HCT116 (cell line): ENCODE measurements around the gene ABCB6.

Experiments
- CTCF ChIP-seq, 3 experiments: fragments of 200-600 bp in 1 of 3; sonication (generic) in 1 of 3; IDR thresholded peaks in 2 of 3; conservative IDR thresholded peaks in 1 of 3; 2 replicates each; pipeline ENCODE4 v1.5.1; 2012 to 2017; ENCODE audit warnings: low read depth in 2 of 3, low read length in 2 of 3, antibody characterized with exemption in 1 of 3, borderline replicate concordance in 1 of 3, control low read depth in 1 of 3, mild to moderate bottlenecking in 1 of 3, mixed read lengths in 1 of 3, mixed run types in 1 of 3, moderate library complexity in 1 of 3; ENCODE audit not compliant: insufficient read depth in 1 of 3
- EGR1 ChIP-seq: IDR thresholded peaks from 2 replicates; pipeline ENCODE4 v1.6.1; 2012; ENCODE audit warnings: low read depth
- EZH2phosphoT487 ChIP-seq: fragments of 200-600 bp; IDR thresholded peaks from 2 replicates; pipeline ENCODE4 v1.6.1; 2018; ENCODE audit warnings: antibody characterized with exemption, borderline replicate concordance
- JUND ChIP-seq: IDR thresholded peaks from 2 replicates; pipeline ENCODE4 v1.6.1; 2012
- MAX ChIP-seq: IDR thresholded peaks from 2 replicates; pipeline ENCODE4 v1.6.1; 2012
- POLR2A ChIP-seq: IDR thresholded peaks from 2 replicates; pipeline ENCODE4 v1.7.0; 2011; ENCODE audit warnings: borderline replicate concordance; ENCODE audit not compliant: insufficient read depth, insufficient read length; ENCODE audit errors: extremely low read depth
- POLR2AphosphoS5 ChIP-seq: IDR thresholded peaks from 2 replicates; pipeline ENCODE4 v1.6.1; 2011; ENCODE audit warnings: mild to moderate bottlenecking, low read depth, low read length, moderate library complexity
- REST ChIP-seq: IDR thresholded peaks from 2 replicates; pipeline ENCODE4 v1.6.1; 2012; ENCODE audit warnings: low read depth
- SIN3A ChIP-seq: IDR thresholded peaks from 2 replicates; pipeline ENCODE4 v1.6.1; 2012; ENCODE audit warnings: low read depth
- TCF7L2 ChIP-seq: IDR thresholded peaks from 2 replicates; pipeline ENCODE4 v1.7.0; 2011; ENCODE audit warnings: borderline replicate concordance, inconsistent platforms; ENCODE audit not compliant: insufficient read depth, insufficient read length; ENCODE audit errors: extremely low read depth
- YY1 ChIP-seq: IDR thresholded peaks from 2 replicates; pipeline ENCODE4 v1.6.1; 2011; ENCODE audit warnings: low read length, low read depth, moderate library complexity, mild to moderate bottlenecking; ENCODE audit not compliant: insufficient replicate concordance; ENCODE audit errors: extremely low read depth
- ZNF274 ChIP-seq: fragments of 200-500 bp; sonication (Bioruptor generic); IDR thresholded peaks from 2 replicates; pipeline ENCODE4 v1.6.1; 2014; ENCODE audit warnings: mild to moderate bottlenecking, low read depth, low read length, inconsistent platforms

GRCh38 chr2:219251656-219252055 is 32.9 kb upstream of the ABCB6 start:
- no peak for TF ChIP-seq CTCF (IDR thresholded peaks at IDR 0.05 in 2 of 3, conservative IDR thresholded peaks at IDR 0.05 in 1 of 3; ENCODE audit: borderline replicate concordance in 1 of 3, insufficient read depth in 1 of 3, low read depth in 2 of 3, low read length in 2 of 3)
- TF ChIP-seq YY1: no peak
- TF ChIP-seq REST: no peak
- TF ChIP-seq POLR2AphosphoS5: no peak
- no peak for TF ChIP-seq JUND
- TF ChIP-seq ZNF274: no peak
- TF ChIP-seq EZH2phosphoT487: no peak
- no peak for TF ChIP-seq MAX
- no peak for TF ChIP-seq TCF7L2
- no peak for TF ChIP-seq EGR1
- TF ChIP-seq SIN3A: no peak
- no peak for TF ChIP-seq POLR2A
